Dedifferentiated amniotic fluid mesenchymal stem cell (primary cell): ENCODE data around the gene CHKA.

ENCODE experiments used
- DNase-seq: peaks from one replicate; pipeline ENCODE4 v3.0.0-alpha.2; 2016; ENCODE audit errors: extremely low spot score

The CHKA gene

GRCh38 chr11:68074584-68075352 lies 46.4 kb downstream of the CHKA start:
- DNase-seq: no peak

- no peak for DNase-seq
These were observed 49.7 kb downstream of the CHKA start for GRCh38 chr11:68071281-68072048.

- no peak for DNase-seq
These were observed 53.2 kb downstream of the CHKA start for GRCh38 chr11:68067991-68068390.

GRCh38 chr11:68066742-68067141 lies 54.4 kb downstream of the CHKA start:
- DNase-seq: no peak

- no peak for DNase-seq
These were observed 55.3 kb downstream of the CHKA start for GRCh38 chr11:68065841-68066240.

- DNase-seq: no peak
These were observed 56.3 kb downstream of the CHKA start for GRCh38 chr11:68064926-68065325.

GRCh38 chr11:68061508-68061907 lies 59.7 kb downstream of the CHKA start:
- no peak for DNase-seq

GRCh38 chr11:68057807-68058206 lies 63.4 kb downstream of the CHKA start:
- no peak for DNase-seq

GRCh38 chr11:68056317-68057285 lies 64.6 kb downstream of the CHKA start:
- no peak for DNase-seq

- no peak for DNase-seq
These were observed 67.0 kb downstream of the CHKA start for GRCh38 chr11:68053981-68054812.

- DNase-seq: no peak
These were observed 68.1 kb downstream of the CHKA start for GRCh38 chr11:68053117-68053516.

- no peak for DNase-seq
These were observed 68.9 kb downstream of the CHKA start for GRCh38 chr11:68052137-68052873.

GRCh38 chr11:68051191-68052136 lies 69.7 kb downstream of the CHKA start:
- no peak for DNase-seq

GRCh38 chr11:68050371-68050841 lies 70.8 kb downstream of the CHKA start:
- no peak for DNase-seq

- no peak for DNase-seq
These were observed 71.4 kb downstream of the CHKA start for GRCh38 chr11:68049509-68050370.

GRCh38 chr11:68048681-68049508 lies 72.3 kb downstream of the CHKA start:
- DNase-seq: no peak
